K562 (cell line): Measurements from ENCODE around the gene KRT6C. TPM values are rescaled to one million over a fixed set of nuclear protein-coding genes. Genes with fewer than 3 reads are reported as not detected.
A peak's percentile ranks its signal among the peaks of the same experiment; 100 is the strongest.

Source experiments
- ATAC-seq: fragments of 200-7000 bp; cut with Tn5 transposase; 3 replicates; pipeline ENCODE4 v1.9.1; 2020; ENCODE audit warnings: moderate library complexity
- BruUV-seq: library from RNA; stranded (reverse); fragments of 400-500 nt; replicated peaks from 2 replicates; lab custom pipeline; 2021; lab: Mats Ljungman, UMichigan
- CTCF ChIA-PET: fragments of 300-600 bp; formaldehyde crosslinking; extraction: SDS; loops from one replicate; lab custom pipeline; 2021; ENCODE audit warnings: low intra/inter-chr PET ratio; lab: Yijun Ruan, JAX
- POLR2A ChIA-PET: fragments of 300-600, 350-650 bp; sonication (Branson Sonifier 250); formaldehyde crosslinking; extraction: SDS; loops from one replicate; lab custom pipeline; 2021; ENCODE audit warnings: antibody characterized with exemption, inconsistent platforms; lab: Yijun Ruan, JAX
- DNase-seq, 4 experiments: peaks; one replicate each; pipeline versions ENCODE4 v3.0.0 to v3.0.0-alpha.2; 2011 to 2018; ENCODE audit warnings: low spot score in 3 of 4, mixed read lengths in 3 of 4; ENCODE audit errors: extremely low read depth in 1 of 4
- FAIRE-seq: peaks from 2 replicates; lab custom pipeline; 2011; peaks lifted over from hg19 to GRCh38; lab: Jason Lieb, UNC
- H2AFZ ChIP-seq: 2 replicates; pipeline ENCODE4 v1.6.0; 2011; ENCODE audit warnings: low read depth, low read length, control low read depth, inconsistent platforms
- H3K27ac ChIP-seq: fragments of 200-600 bp; 3 replicates; pipeline ENCODE4 v1.8.0; 2011; ENCODE audit warnings: low read depth, mild to moderate bottlenecking, control low read depth, inconsistent platforms, low read length, moderate library complexity, mixed read lengths; ENCODE audit errors: extremely low read depth
- H3K27me3 ChIP-seq, 2 experiments: fragments of 300-600 bp in 1 of 2; 2 replicates in 1 of 2; 3 replicates in 1 of 2; pipeline versions ENCODE4 v1.6.0 to v1.8.0; 2011; ENCODE audit warnings: inconsistent platforms in 2 of 2, low read length in 2 of 2, mild to moderate bottlenecking in 1 of 2, mixed read lengths in 1 of 2, moderate library complexity in 1 of 2; ENCODE audit not compliant: control insufficient read depth in 2 of 2, insufficient read depth in 2 of 2
- H3K36me3 ChIP-seq: fragments of 300-600 bp; 3 replicates; pipeline ENCODE4 v1.8.0; 2011; ENCODE audit warnings: mild to moderate bottlenecking, low read length, inconsistent platforms; ENCODE audit not compliant: control insufficient read depth, insufficient read depth
- H3K4me1 ChIP-seq, 2 experiments: fragments of 200-600 bp in 1 of 2; replicated peaks in 1 of 2; 2 replicates in 1 of 2; 3 replicates in 1 of 2; pipeline versions ENCODE4 v1.5.1 to v1.8.0; 2011; ENCODE audit warnings: inconsistent platforms in 2 of 2, low read length in 2 of 2, mild to moderate bottlenecking in 1 of 2, mixed read lengths in 1 of 2, moderate library complexity in 1 of 2; ENCODE audit not compliant: control insufficient read depth in 2 of 2, insufficient read depth in 2 of 2
- H3K4me2 ChIP-seq: 2 replicates; pipeline ENCODE4 v1.6.1; 2011; ENCODE audit warnings: low read length, control low read depth, inconsistent platforms, mixed read lengths; ENCODE audit not compliant: insufficient read depth
- H3K4me3 ChIP-seq: fragments of 200-600 bp; sonication (generic), shearing (Covaris generic); 2 replicates; pipeline ENCODE4 v1.5.1; 2016; ENCODE audit warnings: control low read depth, inconsistent platforms
- H3K79me2 ChIP-seq: fragments of 200-600 bp; 3 replicates; pipeline ENCODE4 v1.8.0; 2011; ENCODE audit warnings: low read length, inconsistent platforms; ENCODE audit not compliant: control insufficient read depth, insufficient read depth
- H3K9ac ChIP-seq, 2 experiments: 2 replicates each; pipeline versions ENCODE4 v1.6.0 to v1.6.1; 2011; ENCODE audit warnings: low read depth in 2 of 2, low read length in 2 of 2, control low read depth in 1 of 2, inconsistent platforms in 1 of 2, mild to moderate bottlenecking in 1 of 2, mixed read lengths in 1 of 2; ENCODE audit not compliant: insufficient read depth in 1 of 2
- H3K9me1 ChIP-seq: one replicate; pipeline ENCODE4 v1.6.0; 2011; ENCODE audit warnings: inconsistent platforms, mild to moderate bottlenecking, low read length, moderate library complexity; ENCODE audit not compliant: control insufficient read depth, insufficient read depth
- H3K9me3 ChIP-seq: replicated peaks from 2 replicates; pipeline ENCODE4 v1.5.1; 2011; ENCODE audit warnings: low read depth, low read length, inconsistent platforms; ENCODE audit not compliant: control insufficient read depth, insufficient read depth
- H4K20me1 ChIP-seq: replicated peaks from 2 replicates; pipeline ENCODE4 v1.6.1; 2011; ENCODE audit warnings: low read length, inconsistent platforms, mixed read lengths; ENCODE audit not compliant: control insufficient read depth, insufficient read depth
- BDP1 ChIP-seq: IDR thresholded peaks from 3 replicates; pipeline ENCODE4 v1.6.1; 2011; ENCODE audit not compliant: insufficient read length, insufficient read depth
- E2F3 ChIP-seq: fragments of 250-450 bp; sonication (Bioruptor Pico); IDR thresholded peaks from 2 replicates; pipeline ENCODE4 v1.4.0; 2020; ENCODE audit warnings: mild to moderate bottlenecking
- HOXB6 ChIP-seq: fragments of 250-450 bp; sonication (Bioruptor Pico); IDR thresholded peaks from 2 replicates; pipeline ENCODE4 v1.5.1; 2022; ENCODE audit warnings: mild to moderate bottlenecking, borderline replicate concordance
- NFIC ChIP-seq: fragments of 450-650 bp; IDR thresholded peaks from 2 replicates; pipeline ENCODE4 v1.6.1; 2017; ENCODE audit warnings: mild to moderate bottlenecking, inconsistent platforms
- POLR2B ChIP-seq: fragments of 450-650 bp; IDR thresholded peaks from 2 replicates; pipeline ENCODE4 v1.6.1; 2018; ENCODE audit warnings: low read depth; ENCODE audit not compliant: partially characterized antibody
- RAD51 ChIP-seq: fragments of 450-650 bp; IDR thresholded peaks from 2 replicates; pipeline ENCODE4 v1.7.1; 2016; ENCODE audit warnings: low read depth, mild to moderate bottlenecking, borderline replicate concordance
- RBM34 ChIP-seq: fragments of 200-400 bp; formaldehyde crosslinking; IDR thresholded peaks from 2 replicates; pipeline ENCODE4 v1.6.1; 2018; ENCODE audit warnings: low read length, borderline replicate concordance; ENCODE audit not compliant: insufficient read depth
- ZNF764 ChIP-seq: fragments of 250-450 bp; sonication (Bioruptor Pico); IDR thresholded peaks from 2 replicates; pipeline ENCODE4 v1.4.0; 2020; ENCODE audit warnings: low read depth, mild to moderate bottlenecking, moderate library complexity
- WGBS: fragments of 100-300 bp; shearing (Covaris generic); methylation state at CpG from one replicate; pipeline ENCODE4 v1.1.6; 2016; ENCODE audit warnings: low coverage, mixed read lengths; ENCODE audit not compliant: insufficient coverage; ENCODE audit errors: missing lambda C conversion rate; 5-methylcytosine and 5-hydroxymethylcytosine counted together
- in situ Hi-C: fragments of 300-500 bp; cut with MboI; formaldehyde crosslinking; loops from 4 replicates; pipeline ENCODE4 v1.15.0; 2018; ENCODE audit warnings: inconsistent platforms, mixed read lengths
- intact Hi-C: fragments of 100-400 bp; cut with micrococcal nuclease; formaldehyde crosslinking; loops from 2 replicates; pipeline ENCODE4 v1.14.2; 2022
- polyA plus RNA-seq, 8 experiments: library from polyadenylated mRNA; depleted of rRNA in 4 of 8; stranded (reverse) in 5 of 8; unstranded in 3 of 8; fragments of >200 nt; fragmentation: Nextera tagmentation in 2 of 8; fragmentation: Illumina TruSeq in 1 of 8; extraction: Ambion mirVana in 2 of 8; extraction: Trizol in 1 of 8; gene quantifications; 2 replicates each; pipeline versions ENCODE4 v1.2.1 to v1.2.3, GENCODE V29; 2011 to 2014; ENCODE audit warnings: inconsistent platforms in 1 of 8, missing spikeins in 1 of 8
- total RNA-seq, 7 experiments: library from RNA; depleted of rRNA in 6 of 7; stranded (reverse); fragments of >200 nt in 6 of 7; fragmentation: Illumina TruSeq in 2 of 7; extraction: Trizol in 2 of 7; gene quantifications; 2 replicates each; pipeline versions ENCODE4 v1.2.1 to v1.2.3, GENCODE V29; 2011 to 2021; ENCODE audit warnings: low replicate concordance in 1 of 7
- TF ChIP-seq, protein P1 (sequence below): fragments of 250-450 bp; sonication (Bioruptor Pico); IDR thresholded peaks from 2 replicates; pipeline ENCODE4 v1.5.0; 2021

Gene KRT6C
- total and polyA plus RNA-seq, 9 of the 15 experiments (the other 6 are each of a cell fraction or from before 2014, with no cell fraction given), result not detected

DNA sequence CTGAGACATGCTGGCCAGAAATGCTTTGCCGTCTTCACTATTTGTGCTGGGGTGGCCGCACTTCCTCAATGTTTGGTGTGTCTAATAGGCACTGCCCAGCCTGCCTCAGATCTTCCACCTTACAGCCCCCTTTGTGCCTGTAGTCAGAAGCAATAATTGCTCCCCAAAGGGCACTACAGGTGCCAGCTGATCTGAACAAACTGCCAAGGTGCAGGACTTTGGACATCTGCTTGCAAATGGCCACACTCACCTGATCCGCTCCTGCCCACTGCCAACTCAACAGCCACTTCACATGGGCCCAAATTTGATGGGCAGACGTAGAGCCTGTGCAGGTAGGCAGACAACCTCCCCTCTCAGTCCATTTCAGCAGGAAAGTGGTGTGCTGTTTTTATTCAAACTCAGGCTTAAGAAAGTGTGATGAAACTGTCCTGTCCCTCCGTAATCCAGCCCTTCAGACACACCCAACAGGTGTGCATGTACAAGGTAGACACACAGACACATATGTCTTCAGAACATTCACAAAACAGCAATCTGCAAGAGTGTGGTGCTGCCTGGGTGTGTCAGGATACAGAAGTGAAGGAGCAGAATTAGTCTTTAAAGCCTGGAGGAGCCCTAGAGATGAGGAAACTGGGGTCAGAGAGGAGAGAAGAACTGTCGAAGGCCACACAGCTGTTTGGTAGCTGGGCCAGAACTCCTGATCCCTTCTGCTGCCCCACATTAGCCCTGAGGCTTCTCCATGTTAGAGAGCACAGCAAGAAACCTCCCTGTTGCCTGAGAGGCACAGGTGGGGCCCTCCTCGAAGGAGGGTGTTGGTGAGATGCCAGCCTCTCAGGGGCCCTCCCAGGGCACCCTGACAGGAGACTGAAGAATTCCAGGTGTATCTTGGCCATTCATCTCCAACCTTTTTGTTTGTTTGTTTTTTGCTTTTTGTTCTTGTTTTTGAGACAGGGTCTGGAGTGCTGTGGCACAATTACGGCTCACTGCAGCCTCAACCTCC is 35.0 kb downstream of the KRT6C start (continued):
- no peak for TF ChIP-seq ZNF764 (CRISPR knock-in tag)
- no peak for TF ChIP-seq RAD51
- no peak for TF ChIP-seq E2F3 (CRISPR knock-in tag)
- no peak for TF ChIP-seq RBM34
- TF ChIP-seq POLR2B, result no peak
- TF ChIP-seq BDP1, result no peak
- TF ChIP-seq HOXB6 (CRISPR knock-in tag), result no peak
- TF ChIP-seq, protein P1, sequence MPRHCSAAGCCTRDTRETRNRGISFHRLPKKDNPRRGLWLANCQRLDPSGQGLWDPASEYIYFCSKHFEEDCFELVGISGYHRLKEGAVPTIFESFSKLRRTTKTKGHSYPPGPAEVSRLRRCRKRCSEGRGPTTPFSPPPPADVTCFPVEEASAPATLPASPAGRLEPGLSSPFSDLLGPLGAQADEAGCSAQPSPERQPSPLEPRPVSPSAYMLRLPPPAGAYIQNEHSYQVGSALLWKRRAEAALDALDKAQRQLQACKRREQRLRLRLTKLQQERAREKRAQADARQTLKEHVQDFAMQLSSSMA (CRISPR knock-in tag), result no peak

DNA sequence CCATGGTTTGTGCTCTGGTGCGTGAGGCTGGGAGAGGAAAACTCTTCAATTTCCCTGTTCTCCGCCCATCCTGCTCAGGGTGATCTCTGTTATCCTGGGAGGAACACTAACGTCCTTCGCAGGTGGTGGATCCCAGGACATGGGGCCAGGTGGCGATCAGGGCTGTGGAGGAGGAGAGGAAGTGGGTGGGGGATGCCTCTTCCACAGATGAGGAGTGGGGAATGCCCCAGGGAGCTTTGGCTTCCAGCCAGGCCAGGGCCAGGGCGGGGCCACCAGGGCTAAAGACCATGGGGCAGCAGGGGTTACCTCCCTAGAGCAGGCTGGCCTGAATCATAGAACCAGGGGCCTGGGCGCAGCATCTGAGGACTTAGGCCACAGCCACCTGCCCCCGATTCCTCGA is 36.1 kb downstream of the KRT6C start:
- DNase-seq, result no peak
- no peak overlapping the region for H2AFZ ChIP-seq
- WGBS, result 5% methylated on average over 9 of the region's 9 CpGs
- ChIA-PET POLR2A (interaction anchor here (0.6 kb wide), 1 partner anchor 13 kb away, joined by 3 read pairs; no protein-coding TSS in a partner anchor), CTCF (no interaction called here)
- ATAC-seq, result no peak
- intact Hi-C loops (no loop called here), in situ Hi-C loops (no loop called here)
- H4K20me1 ChIP-seq, result no peaks in the 10 kb centered on the region
- H3K27ac ChIP-seq, result no peak overlapping the region
- H3K27me3 ChIP-seq, result peaks cover 15 to 50% of the 10 kb centered on the region in 2 experiments
- no peak for FAIRE-seq
- no peaks in the 10 kb centered on the region for H3K9me1 ChIP-seq
- peak; percentile 65; the same call in 1 of the 2 replicates for TF ChIP-seq NFIC
- no peak for TF ChIP-seq E2F3 (CRISPR knock-in tag)
- H3K4me3 ChIP-seq, result no peak overlapping the region
- BruUV-seq, result no TSS peak
- no peaks in the 10 kb centered on the region for H3K36me3 ChIP-seq
- no peak overlapping the region for H3K4me2 ChIP-seq
- H3K9me3 ChIP-seq, result no peaks in the 10 kb centered on the region
- no peaks in the 10 kb centered on the region for H3K4me1 ChIP-seq
- no peak overlapping the region for H3K9ac ChIP-seq
- H3K79me2 ChIP-seq, result no peaks in the 10 kb centered on the region
